ACHN (cell line): ENCODE data around the gene ADCY4.

ENCODE experiments used
- DNase-seq: peaks from one replicate; pipeline ENCODE4 v3.0.0-alpha.2; 2015
- in situ Hi-C: cut with HindIII; loops from 2 replicates; pipeline ENCODE4 v1.10.0; 2017; ENCODE audit warnings: low sequenced_read_pairs, low pct_ligation_motif_present, low pct_unique_long_range_greater_than_20kb

ADCY4 gene

DNA sequence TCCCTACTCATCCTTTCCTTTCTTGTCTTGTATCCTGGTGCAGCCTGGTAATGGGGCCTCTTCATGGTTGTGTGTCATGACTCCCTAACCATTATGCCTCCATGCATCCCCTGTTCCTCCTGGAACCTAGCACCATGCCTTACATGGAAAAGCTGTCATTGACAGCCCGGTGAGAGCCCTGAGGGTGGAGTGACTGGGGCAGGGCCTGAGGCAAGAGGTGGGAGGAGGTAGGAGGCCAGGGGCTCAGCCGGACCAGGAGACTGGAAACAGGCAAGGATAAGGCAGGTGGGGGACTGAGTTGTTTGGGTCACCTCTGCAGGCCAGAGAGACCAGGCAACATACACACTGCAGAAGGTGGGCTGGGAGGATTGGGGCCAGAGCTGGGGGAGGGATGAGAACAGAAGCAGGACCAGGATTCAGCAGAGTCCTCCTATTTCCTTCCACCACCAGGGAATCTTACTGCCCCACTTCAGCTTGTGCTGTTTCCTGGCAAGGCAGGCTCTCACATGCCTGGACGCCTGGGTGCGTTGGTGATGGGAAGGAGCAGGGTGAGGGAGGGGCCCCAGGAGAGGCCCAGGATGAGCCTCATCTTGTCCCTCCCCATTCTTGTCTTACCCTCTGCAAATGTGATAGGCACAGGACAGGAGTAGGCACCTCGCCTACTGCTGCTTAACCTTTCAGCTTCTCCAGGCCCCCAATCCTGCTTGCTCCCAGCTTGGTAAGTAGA is 25.2 kb downstream of the ADCY4 start, which contains the start of gene LTB4R2:
Gene LTB4R2 (plus strand): TSS at position 603 of the 727 bp plus-strand sequence. CDS start 525 bp downstream, outside the sequence.
- DNase-seq, result no peak
- in situ Hi-C loops, result no loop called here

- in situ Hi-C loops, result no loop called here
- no peak for DNase-seq
Measured at GRCh38 chr14:24308342-24309124, 26.3 kb downstream of the ADCY4 start.

DNA sequence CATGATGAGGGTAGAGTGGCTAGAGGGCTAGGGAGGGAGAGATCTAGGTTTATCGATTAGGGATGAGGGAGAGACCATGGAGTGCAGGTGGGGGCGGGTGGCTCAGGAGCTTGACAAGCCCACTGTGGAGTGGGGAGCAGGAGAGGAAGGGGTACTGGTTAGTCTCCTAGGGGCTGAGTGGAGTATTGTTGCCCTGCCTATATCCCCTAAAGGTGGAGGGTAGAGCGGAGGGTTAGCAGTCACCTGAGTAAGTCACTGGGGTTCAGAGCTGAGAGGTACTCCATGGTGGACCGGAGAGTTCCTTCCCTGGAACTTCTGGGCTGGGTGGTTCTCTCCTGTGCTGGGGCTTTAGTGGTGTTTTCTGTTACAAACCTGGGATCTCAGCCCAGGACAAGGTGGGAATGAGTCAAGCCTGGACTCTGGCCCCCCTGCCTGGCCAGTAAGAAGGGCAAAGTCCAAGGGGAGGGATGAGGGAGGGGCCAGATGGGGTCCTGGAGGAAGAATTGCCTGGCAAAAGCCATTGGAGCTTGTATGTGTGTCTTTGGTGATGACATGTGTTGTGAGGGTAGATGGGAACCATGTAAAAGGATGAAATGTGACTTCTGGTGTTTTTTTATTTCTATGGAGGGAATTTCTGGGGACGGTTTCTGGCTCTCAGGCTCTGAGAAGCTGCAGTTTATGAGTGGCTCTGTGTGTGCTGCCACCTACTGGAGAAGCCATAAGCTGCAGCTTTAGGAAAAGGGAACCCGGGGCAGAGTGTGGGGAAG is 27.1 kb downstream of the ADCY4 start, which contains the start of gene CIDEB:
Gene CIDEB (minus strand): TSS at position 403 of the 767 bp plus-strand sequence. CDS start 119 bp downstream, at position 284.
- in situ Hi-C loops, result no loop called here
- peak; percentile 76 for DNase-seq

DNA sequence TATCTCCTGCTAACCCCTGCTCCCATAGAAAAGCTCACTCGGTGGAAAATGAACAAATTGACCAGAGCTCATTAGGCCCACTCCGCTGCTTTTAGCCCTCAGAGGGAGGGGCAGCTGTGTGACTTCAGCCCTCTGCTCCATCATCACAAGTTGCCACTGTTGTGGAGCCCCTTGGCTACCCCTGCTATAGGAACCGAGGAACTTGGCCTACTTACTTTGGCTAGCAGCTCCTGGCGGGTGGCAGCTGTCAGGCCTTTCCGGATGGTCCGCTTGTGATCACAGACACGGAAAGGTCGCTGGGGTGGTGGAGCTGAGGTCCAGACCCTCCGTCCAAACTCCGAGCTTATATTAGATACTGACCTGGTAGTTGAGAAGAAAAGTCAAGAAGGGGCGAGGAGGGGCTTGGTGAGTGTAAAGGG is 27.7 kb downstream of the ADCY4 start:
- DNase-seq, result no peak
- in situ Hi-C loops, result no loop called here

DNA sequence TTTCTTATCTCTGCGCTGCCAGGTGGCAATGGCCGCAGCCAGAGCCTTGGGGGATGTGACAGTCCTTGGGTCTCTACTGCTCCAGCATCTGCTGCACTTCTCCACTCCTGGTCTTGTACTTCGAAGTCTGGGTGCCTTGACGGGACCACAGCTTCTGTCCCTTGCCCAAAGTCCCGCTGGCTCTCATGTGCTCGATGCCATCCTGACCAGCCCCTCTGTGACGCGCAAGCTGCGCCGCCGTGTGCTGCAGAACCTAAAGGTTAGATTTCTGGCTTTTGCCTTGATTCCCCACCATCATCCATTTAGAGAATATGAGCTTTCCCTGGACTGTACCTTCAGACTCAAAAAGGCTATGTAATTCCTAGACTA is 30.9 kb downstream of the ADCY4 start:
- no peak for DNase-seq
- in situ Hi-C loops, result no loop called here

DNA sequence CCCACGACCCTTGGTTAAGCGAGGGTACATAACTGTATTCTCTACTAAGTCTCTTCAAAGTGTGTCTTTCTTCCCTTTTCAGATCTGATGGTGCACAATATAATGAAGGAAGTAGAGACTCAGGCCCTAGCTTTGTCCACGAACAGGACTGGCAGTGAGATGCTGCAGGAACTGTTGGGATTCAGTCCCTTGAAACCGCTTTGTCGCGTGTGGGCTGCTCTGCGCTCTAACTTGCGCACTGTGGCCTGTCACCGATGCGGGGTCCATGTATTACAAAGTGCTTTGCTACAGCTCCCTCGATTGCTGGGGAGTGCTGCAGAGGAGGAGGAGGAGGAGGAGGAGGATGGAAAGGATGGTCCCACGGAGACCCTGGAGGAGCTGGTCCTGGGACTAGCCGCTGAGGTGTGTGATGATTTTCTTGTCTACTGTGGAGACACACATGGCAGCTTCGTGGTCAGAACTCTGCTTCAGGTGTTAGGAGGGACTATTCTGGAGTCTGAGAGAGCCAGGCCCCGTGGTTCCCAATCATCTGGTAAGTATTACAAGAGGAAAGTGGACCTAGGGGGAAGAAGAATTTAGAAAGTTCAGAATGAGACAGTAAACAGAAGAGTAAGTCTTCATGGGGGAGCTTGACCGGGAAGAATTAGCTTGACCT is 34.4 kb downstream of the ADCY4 start:
- no peak for DNase-seq
- in situ Hi-C loops, result no loop called here

GRCh38 chr14:24299255-24300191 is 35.3 kb downstream of the ADCY4 start, which contains the start of the genes DHRS1 and NOP9:
Gene DHRS1 (minus strand): TSS chr14:24299780. CDS start chr14:24299106, 674 bp downstream.
Gene NOP9 (plus strand): TSS chr14:24299850. CDS start chr14:24299955, 105 bp downstream.
- DNase-seq, result peak; percentile 87
- in situ Hi-C loops, result no loop called here

GRCh38 chr14:24298892-24299254 is 36.0 kb downstream of the ADCY4 start:
- in situ Hi-C loops, result no loop called here
- DNase-seq, result peak; percentile 87

DNA sequence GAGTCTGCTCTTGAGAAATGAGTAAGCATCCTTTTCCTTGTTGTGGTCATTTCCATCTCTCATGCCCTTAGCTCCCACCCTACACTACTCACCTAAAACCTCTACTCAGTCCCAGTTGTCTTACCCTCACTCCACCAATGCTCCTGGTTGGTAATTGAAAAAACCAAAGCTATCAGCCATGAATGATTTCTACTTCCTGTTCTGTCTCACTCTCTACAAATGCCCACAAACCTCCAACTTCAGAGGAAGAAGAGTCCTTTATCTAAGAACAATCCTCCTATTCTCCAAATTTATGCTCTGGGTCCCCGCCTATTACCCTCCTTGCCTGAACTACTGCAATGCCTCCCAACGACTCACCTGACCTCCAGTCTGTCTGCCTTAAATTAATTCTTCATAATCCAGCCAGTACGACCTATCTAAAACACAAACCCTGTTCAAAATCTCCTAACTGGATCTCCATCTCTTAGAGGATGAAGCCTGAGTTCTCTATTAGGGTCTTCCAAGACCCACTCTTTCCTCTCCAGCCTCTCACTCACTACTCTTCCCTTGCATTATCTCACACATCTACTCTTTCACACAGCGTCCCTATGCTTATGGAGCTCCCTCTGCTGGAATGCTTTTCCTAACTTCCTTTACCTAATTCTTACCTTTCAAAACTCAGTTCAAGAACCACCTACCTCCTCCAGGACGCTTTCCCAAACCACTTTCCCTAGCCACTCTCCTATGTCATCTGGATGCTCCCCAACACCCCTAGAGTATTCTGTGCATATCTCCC is 37.5 kb downstream of the ADCY4 start:
- peak; percentile 67 for DNase-seq
- in situ Hi-C loops, result no loop called here

DNA sequence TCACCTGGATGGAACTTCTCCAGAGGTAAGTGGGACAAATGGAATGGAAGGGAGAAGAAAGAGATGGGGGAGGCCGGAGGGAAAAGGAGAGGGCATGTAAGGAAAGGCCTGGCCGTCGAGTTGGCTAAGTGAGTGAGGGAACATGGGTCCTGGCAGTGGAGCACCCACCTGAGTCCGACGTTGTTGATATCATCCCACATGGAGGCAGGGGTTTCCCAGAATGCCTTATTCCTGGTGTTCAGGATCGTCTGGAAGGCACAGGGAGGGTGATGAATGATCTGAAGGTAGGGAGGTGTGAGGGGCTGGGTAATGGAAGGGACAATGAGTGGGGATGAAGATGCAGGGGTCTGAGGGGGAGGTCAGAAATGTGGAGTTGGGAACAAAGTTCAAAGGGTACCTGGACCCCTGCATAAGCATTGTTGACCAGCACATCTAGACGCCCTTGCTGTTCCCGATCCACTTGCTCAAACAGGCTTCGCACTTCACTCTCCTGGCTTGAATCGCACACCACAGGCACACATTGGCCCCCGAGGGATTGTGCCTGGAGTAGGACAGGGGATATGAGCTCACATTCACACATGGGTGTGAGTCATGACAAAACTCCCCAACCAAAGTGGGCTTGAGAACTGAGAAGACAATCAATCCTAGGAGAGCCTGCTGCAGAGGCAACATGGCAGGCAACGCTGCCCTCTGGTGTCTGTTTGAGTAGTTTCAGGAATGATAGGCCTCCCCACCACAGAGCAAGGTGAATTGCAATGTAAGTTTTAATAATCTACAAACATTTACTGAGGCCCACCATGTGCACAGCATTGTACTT is 38.3 kb downstream of the ADCY4 start:
- DNase-seq, result peak; percentile 75
- in situ Hi-C loops, result no loop called here

DNA sequence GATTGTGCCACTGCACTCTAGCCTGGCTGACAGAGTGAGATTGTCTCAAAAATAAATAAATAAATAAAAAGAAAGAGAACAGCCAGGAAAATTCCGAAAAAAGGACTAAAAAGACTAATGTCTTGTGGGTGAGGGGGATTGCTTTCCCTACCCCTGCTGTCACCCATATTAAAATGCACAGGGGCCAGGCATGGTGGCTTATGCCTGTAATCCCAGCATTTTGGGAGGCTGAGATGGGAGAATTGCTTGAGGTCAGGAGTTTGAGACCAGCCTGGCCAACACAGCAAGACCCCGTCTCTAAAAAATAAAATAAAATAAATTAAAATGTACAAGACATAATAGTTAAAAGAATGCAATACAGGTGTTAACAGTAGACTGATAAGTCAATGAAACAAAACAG is 41.3 kb downstream of the ADCY4 start:
- no peak for DNase-seq
- in situ Hi-C loops, result no loop called here

- in situ Hi-C loops, result no loop called here
Measured at GRCh38 chr14:24292118-24292807, 42.6 kb downstream of the ADCY4 start.

DNA sequence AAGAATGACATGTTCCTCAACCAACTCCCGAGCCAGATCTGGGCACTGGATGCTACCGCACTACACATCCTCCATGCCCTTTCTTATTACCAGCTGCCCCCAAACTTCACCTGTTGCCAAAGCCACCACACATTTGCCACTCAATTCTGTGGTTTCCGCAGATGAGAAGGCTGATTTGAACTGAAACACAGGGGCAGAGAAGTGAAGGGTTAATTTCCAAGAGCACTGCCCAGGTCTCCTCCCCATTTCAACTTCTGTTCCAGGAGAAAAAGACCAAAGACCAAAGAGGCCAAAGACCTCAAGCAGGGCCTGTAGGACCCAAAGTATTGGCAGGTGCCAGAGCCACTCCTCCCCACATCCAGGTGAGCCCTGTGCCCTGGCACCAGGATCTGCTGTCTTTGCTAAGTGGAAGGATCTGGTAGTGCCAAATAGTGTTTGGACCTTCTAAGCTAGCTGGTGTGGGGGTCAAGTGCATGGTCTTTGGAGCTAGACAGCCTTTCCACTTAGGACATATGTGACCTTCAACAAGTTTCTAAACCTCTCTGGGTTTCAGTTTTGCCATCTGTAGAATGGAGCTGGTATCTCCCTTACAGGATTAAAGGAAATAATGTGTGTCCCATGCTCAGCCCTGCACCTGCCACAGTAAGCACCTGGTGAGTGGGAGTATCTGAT is 43.3 kb downstream of the ADCY4 start:
- no peak for DNase-seq
- in situ Hi-C loops, result no loop called here

More at GRCh38 chr14:24292118-24292807, 42.6 kb downstream of the ADCY4 start:
- DNase-seq, result no peak

- DNase-seq, result no peak
Measured at GRCh38 chr14:24290746-24291145, 44.1 kb downstream of the ADCY4 start.

More at GRCh38 chr14:24290746-24291145, 44.1 kb downstream of the ADCY4 start:
- in situ Hi-C loops, result no loop called here
